ENCODE data around the gene MFSD12.

The MFSD12 gene

GRCh38 chr19:3505598-3506383 lies 51.6 kb downstream of the MFSD12 start, which contains the start of gene FZR1:
Gene FZR1 (plus strand): TSS chr19:3506311. CDS start chr19:3522990, 16,679 bp downstream.
- peak; percentile 96 for DNase-seq

GRCh38 chr19:3504735-3505134 lies 52.7 kb downstream of the MFSD12 start:
- no peak for DNase-seq

GRCh38 chr19:3503036-3503572 lies 54.3 kb downstream of the MFSD12 start:
- no peak for DNase-seq

- DNase-seq = no peak
Measured at GRCh38 chr19:3501780-3502179, 55.6 kb downstream of the MFSD12 start.

GRCh38 chr19:3500429-3501101 lies 56.8 kb downstream of the MFSD12 start, which contains the start of gene DOHH:
Gene DOHH (minus strand): TSS chr19:3500674. CDS start chr19:3496814, 3,860 bp downstream.
- DNase-seq = peak; percentile 87

GRCh38 chr19:3499738-3500428 lies 57.5 kb downstream of the MFSD12 start:
- DNase-seq = no peak

- no peak for DNase-seq
Measured at GRCh38 chr19:3497757-3498520, 59.4 kb downstream of the MFSD12 start.

GRCh38 chr19:3496392-3497273 lies 60.8 kb downstream of the MFSD12 start:
- DNase-seq = no peak

GRCh38 chr19:3494559-3494958 lies 62.8 kb downstream of the MFSD12 start:
- DNase-seq = no peak

All from GOT3 (cell line).